BLaER1 treated with 17β-estradiol and CSF1 and Interleukin-3, amounts not matched to agents 10 nM and 100 nM (cell line): ENCODE measurements around the gene MRPL55.

Experiments used
- H3K27ac ChIP-seq, 11 experiments: shearing (Covaris generic); formaldehyde crosslinking; 2 replicates each; pipeline ENCODE4 v1.8.1; 2022
- H3K27me3 ChIP-seq, 11 experiments: shearing (Covaris generic); formaldehyde crosslinking; 2 replicates each; pipeline ENCODE4 v1.8.1; 2022
- H3K36me3 ChIP-seq, 11 experiments: shearing (Covaris generic); formaldehyde crosslinking; 2 replicates each; pipeline ENCODE4 v1.8.1; 2022
- H3K4me1 ChIP-seq, 10 experiments: shearing (Covaris generic); formaldehyde crosslinking; 2 replicates each; pipeline ENCODE4 v1.8.1; 2022
- H3K4me2 ChIP-seq, 11 experiments: shearing (Covaris generic); formaldehyde crosslinking; 2 replicates each; pipeline ENCODE4 v1.8.1; 2022
- H3K4me3 ChIP-seq, 10 experiments: shearing (Covaris generic); formaldehyde crosslinking; 2 replicates each; pipeline ENCODE4 v1.8.1; 2022
- H3K9ac ChIP-seq, 11 experiments: shearing (Covaris generic); formaldehyde crosslinking; 2 replicates each; pipeline ENCODE4 v1.8.1; 2022
- H3K9me3 ChIP-seq, 11 experiments: shearing (Covaris generic); formaldehyde crosslinking; replicated peaks in 1 of 11; 2 replicates each; pipeline ENCODE4 v1.8.1; 2022
- H4K20me1 ChIP-seq, 11 experiments: shearing (Covaris generic); formaldehyde crosslinking; 2 replicates each; pipeline ENCODE4 v1.8.1; 2022
- Cebpa-rat ChIP-seq, 11 experiments: shearing (Covaris generic); IDR thresholded peaks; 2 replicates each; pipeline ENCODE4 v1.8.1; 2022

Gene MRPL55

DNA sequence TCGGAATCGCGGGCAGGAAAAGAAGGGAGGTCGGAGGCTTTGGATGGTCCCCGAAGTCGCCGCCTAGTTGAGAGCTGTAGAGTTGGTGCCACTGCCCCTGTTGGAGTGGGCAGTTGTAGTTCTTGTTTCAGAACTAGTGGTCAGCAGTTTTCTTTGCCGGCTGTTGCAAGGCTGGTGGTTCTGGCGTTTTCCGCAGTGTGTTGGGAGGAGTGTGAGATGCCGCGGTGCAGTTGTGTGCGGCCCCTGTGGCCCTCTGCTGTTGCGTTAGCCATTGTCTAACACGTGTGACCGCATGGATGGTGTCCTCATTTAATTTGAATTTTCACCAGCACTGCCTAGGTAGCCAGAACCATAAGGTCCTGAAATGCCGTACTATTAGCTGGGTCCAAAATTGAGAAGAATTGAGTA is 25.2 kb downstream of the MRPL55 start:
- peaks cover 67 to 80% (median 76%) of the 10 kb centered on the region in 10 experiments for H3K4me1 ChIP-seq
- peaks cover 14 to 56% (median 48%) of the 10 kb centered on the region in 11 experiments; a peak in 21 of 22 replicates for H3K36me3 ChIP-seq
- H3K27me3 ChIP-seq = no peaks in the 10 kb centered on the region
- H4K20me1 ChIP-seq = peaks cover 65 to 77% (median 72%) of the 10 kb centered on the region in 11 experiments
- peak overlapping the region; percentile 96 to 100 (median 99); a peak in 21 of 22 replicates for H3K27ac ChIP-seq
- H3K4me2 ChIP-seq = peak overlapping the region; percentile 90 to 98 (median 97)
- H3K9me3 ChIP-seq = no peaks in the 10 kb centered on the region
- H3K9ac ChIP-seq = peak overlapping the region; percentile 96 to 100 (median 99)
- peak overlapping the region; percentile 90 to 100 (median 99) for H3K4me3 ChIP-seq
- no peak for TF ChIP-seq Cebpa-rat (IDR thresholded peaks at IDR 0.05)

DNA sequence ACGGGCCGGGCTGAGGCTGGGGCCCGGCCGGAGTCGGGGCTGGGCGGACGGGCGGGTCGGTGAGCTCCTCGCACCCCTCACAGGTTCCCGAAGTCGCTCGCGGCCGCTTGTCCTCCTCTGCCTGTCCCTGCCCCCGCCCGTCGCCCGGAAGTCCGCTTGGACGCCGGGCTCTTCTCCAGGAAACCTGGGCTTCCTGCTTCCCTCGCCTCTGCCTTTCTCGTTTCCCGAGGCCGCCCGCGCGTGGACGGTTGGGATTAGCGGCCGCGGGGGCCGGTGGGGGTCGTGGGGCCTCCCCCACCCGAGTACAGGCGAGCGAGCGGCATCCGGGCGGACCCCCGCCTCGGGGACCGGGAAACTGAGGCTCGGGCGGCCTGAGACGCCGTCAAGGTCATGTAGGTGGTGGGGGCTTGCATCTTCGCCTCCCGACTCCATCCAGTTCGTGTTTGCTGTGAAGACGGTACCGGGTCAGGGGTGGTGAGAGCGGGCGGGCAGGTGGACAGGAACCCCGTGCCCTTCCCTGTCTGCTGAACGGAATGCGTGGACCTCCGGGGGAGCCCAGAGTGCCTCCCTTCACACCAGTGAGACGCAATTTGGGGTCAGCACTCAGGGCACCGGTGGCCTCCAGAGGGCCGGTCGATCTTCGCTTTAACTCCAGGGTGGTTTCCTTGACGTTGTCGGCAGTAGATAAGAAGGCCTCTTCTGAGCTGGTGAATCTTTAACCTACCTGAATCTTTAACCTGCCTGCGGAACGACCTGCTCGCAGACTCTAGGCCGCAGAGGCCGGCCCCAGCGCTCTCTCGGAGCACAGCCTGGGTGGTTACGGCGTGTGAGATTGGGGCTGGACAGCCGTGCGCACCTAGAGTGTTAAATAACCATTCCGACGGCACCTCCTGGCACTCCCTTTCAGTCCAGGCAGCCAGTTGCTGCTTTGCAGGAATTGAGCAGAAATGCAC is 25.9 kb downstream of the MRPL55 start:
- no peaks in the 10 kb centered on the region for H3K27me3 ChIP-seq
- peak overlapping the region; percentile 90 to 100 (median 99) for H3K4me3 ChIP-seq
- H3K9me3 ChIP-seq = no peaks in the 10 kb centered on the region
- peaks cover 60 to 77% (median 68%) of the 10 kb centered on the region in 11 experiments for H4K20me1 ChIP-seq
- peak overlapping the region; percentile 96 to 100 (median 99) for H3K9ac ChIP-seq
- TF ChIP-seq Cebpa-rat (IDR thresholded peaks at IDR 0.05) = no peak
- H3K36me3 ChIP-seq = peaks cover 10 to 49% (median 41%) of the 10 kb centered on the region in 11 experiments; a peak in 21 of 22 replicates
- peak overlapping the region; percentile 96 to 100 (median 99) for H3K27ac ChIP-seq
- peaks cover 67 to 80% (median 76%) of the 10 kb centered on the region in 10 experiments for H3K4me1 ChIP-seq
- H3K4me2 ChIP-seq = peak overlapping the region; percentile 90 to 98 (median 97)

DNA sequence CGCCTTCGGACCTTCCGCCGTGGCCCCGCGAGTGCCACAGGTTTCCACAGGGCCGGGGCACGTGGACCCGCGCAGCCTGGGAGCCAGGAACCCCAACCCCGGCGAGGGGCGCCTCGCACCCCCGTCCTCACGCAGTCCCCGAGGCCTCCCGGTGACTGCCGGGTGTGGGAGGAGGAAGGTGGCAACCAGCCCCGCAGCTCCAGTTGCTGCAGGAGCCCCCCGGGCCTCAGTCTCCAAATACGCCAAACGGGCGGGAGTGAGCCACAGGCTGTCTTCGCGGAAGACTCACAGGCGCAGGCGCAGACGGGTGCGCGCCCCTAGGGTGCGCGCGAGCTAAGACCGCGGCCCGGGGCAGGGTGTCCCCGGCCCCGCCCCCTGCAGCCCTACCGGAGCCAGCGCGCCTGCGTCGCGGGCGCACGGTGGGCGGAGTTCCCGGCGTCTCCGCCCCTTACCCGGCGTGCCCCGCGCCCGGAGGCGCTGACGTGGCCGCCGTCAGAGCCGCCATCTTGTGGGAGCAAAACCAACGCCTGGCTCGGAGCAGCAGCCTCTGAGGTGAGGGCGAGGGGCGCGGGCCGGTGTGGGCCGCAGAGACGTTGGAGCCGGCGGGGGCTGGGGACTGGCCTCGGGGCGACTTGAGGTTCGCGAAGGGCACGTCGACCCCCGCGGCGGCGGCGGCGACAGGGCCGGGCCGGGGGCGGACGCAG is 26.7 kb downstream of the MRPL55 start, which contains the start of gene ARF1:
ARF1 (plus strand) TSS at position 495 of the 704 bp plus-strand sequence. CDS start 14,407 bp downstream, outside the sequence.
- Histone ChIP-seq H3K27me3 (no peaks in the 10 kb centered on the region), H3K4me1 (peaks cover 63 to 79% (median 73%) of the 10 kb centered on the region in 10 experiments), H3K36me3 (peaks cover 10 to 40% (median 33%) of the 10 kb centered on the region in 11 experiments; a peak in 19 of 22 replicates), H4K20me1 (peaks cover 52 to 75% (median 63%) of the 10 kb centered on the region in 11 experiments), H3K4me2 (peak within 1 kb of the TSS; percentile 96 to 100 (median 98)), H3K9ac (peak within 1 kb of the TSS; percentile 96 to 100 (median 99)), H3K9me3 (no peaks in the 10 kb centered on the region), H3K27ac (peak within 1 kb of the TSS; percentile 96 to 100 (median 99)), H3K4me3 (peak within 1 kb of the TSS; percentile 90 to 100 (median 99))
- no peak for TF ChIP-seq Cebpa-rat (IDR thresholded peaks at IDR 0.05)

DNA sequence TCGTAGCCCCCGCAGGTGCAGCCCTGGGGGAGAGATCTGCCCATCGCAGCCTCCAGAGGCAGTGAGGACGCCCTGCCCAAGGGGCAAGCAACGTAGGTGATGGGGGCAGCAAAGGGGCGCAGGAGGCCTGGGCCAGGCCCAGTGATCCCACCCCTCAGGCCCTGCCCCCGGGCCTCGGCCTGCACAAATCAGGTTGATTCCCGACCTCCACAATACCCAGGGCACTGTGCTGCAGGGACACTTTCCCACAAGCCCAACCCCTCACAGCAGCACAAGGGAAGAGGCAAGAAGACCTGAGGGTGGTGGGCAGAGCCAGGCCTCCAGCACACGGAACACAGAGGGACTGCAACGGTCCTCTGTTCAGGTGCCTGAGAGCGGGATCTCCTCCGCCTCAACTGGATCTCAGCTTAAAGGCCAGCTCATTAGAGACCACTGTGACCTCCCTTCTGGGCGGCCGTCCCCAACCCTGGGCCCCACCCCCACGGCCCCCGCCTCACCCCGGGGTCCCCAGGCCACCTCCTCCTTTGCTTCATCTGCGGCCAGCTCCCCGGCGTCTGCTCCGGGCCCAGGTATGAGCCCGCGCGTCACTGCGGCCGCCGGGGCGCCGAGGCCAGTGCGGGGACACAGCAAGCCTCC is 27.4 kb downstream of the MRPL55 start:
- H3K9me3 ChIP-seq = no peaks in the 10 kb centered on the region
- peak overlapping the region; percentile 90 to 100 (median 99) for H3K4me3 ChIP-seq
- H4K20me1 ChIP-seq = peaks cover 45 to 75% (median 62%) of the 10 kb centered on the region in 11 experiments
- peaks cover 57 to 77% (median 67%) of the 10 kb centered on the region in 10 experiments for H3K4me1 ChIP-seq
- H3K27ac ChIP-seq = peak overlapping the region; percentile 73 to 100 (median 99)
- H3K9ac ChIP-seq = peak overlapping the region; percentile 96 to 100 (median 99)
- H3K36me3 ChIP-seq = peaks cover 9 to 34% (median 27%) of the 10 kb centered on the region in 11 experiments; a peak in 17 of 22 replicates
- no peak for TF ChIP-seq Cebpa-rat (IDR thresholded peaks at IDR 0.05)
- peak overlapping the region; percentile 91 to 100 (median 98) for H3K4me2 ChIP-seq
- H3K27me3 ChIP-seq = no peaks in the 10 kb centered on the region

DNA sequence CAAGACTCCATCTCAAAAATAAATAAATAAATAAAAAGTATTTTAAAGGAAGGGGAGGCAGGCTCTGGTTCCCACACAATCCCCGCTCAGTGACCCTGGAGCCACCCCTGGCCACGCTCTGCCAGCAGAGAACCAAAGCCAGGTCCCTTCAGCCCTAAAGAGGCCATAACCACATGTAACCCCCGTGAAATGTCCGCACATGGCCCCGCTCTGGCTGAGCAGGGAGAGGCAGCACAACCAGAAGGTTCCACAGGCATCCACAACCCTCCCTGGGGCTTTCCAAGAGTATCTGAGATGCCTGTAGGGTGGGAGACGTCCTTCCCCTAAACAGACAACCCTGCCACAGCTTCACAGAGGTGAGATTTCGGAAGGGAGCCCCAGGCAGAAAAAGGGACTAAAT is 28.0 kb downstream of the MRPL55 start:
- peak overlapping the region; percentile 90 to 100 (median 99) for H3K4me3 ChIP-seq

DNA sequence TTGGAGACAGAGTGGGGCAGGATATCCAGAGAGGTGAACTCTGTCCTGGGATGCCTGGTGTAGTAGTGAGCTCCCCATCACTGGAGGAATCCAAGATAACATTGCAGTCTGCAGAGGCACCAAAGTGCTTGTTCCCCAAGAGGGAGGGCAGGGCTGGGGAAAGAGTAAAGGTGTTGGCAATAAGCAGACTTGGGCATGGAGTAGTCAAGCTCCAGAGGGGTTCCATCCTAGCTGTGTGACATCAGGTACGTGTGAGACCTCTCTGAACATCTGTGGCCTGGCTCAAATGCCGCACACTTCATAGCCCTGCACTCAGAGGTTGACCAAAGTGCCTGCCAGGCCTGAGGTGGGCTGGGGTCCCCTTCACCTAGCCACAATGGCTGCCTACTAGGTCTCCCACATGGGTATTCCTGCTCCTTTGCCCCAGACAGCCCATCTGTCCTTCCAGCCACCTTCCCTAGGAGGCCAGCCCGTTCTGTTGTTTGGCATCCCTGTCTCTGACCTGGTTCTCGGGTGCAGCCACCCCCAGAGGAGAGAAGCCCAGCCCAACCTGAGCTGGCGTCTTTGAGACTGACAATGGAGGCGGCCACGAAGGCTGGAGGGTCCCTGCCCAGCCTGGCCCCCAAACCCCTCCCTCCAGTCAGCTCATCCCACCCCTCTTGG is 29.4 kb downstream of the MRPL55 start:
- no peaks in the 10 kb centered on the region for H3K27me3 ChIP-seq
- H4K20me1 ChIP-seq = peaks cover 32 to 75% (median 58%) of the 10 kb centered on the region in 11 experiments
- H3K4me1 ChIP-seq = peaks cover 37 to 58% (median 48%) of the 10 kb centered on the region in 10 experiments
- no peak overlapping the region for H3K27ac ChIP-seq
- peaks cover 0 to 14% (median 9%) of the 10 kb centered on the region in 11 experiments; a peak in 12 of 22 replicates for H3K36me3 ChIP-seq
- H3K9me3 ChIP-seq = no peaks in the 10 kb centered on the region
- H3K4me3 ChIP-seq = no peak overlapping the region
- peak overlapping the region in 8 of 11 experiments; percentile 2 to 100 (median 52); a peak in 10 of 22 replicates for H3K4me2 ChIP-seq
- H3K9ac ChIP-seq = peak overlapping the region in 2 of 11 experiments; percentile 4 to 99; a peak in 1 of 22 replicates
- no peak for TF ChIP-seq Cebpa-rat (IDR thresholded peaks at IDR 0.05)

More for the DNA sequence above, 28.0 kb downstream of the MRPL55 start:
- Histone ChIP-seq H3K4me1 (peaks cover 51 to 72% (median 62%) of the 10 kb centered on the region in 10 experiments), H3K36me3 (peaks cover 4 to 28% (median 21%) of the 10 kb centered on the region in 11 experiments; a peak in 16 of 22 replicates), H4K20me1 (peaks cover 40 to 75% (median 58%) of the 10 kb centered on the region in 11 experiments), H3K9ac (peak overlapping the region; percentile 96 to 100 (median 99)), H3K27me3 (no peaks in the 10 kb centered on the region), H3K9me3 (no peaks in the 10 kb centered on the region), H3K27ac (peak overlapping the region in 9 of 11 experiments; percentile 96 to 100 (median 99); a peak in 20 of 22 replicates), H3K4me2 (peak overlapping the region; percentile 91 to 100 (median 98))
- TF ChIP-seq Cebpa-rat (IDR thresholded peaks at IDR 0.05) = no peak

DNA sequence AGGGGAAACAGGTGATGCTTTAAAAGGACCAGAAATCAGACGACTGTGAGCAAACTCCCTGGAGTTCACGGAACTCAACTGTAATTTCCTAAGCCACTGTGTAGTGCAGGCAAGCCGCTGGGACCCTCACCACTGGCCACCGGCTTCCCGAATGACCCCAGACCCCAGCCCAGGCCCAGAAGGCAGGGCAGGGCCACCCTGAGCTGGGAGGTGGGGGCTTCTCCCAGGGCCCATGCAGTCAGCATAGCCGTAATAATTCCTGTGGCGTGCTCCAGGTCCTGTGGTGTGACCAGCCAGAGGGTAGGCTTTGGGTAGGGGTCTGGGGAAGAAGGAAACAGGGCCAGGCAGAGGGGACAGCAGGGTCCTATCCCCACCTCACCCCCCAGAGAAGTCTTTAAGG is 30.1 kb downstream of the MRPL55 start:
- Histone ChIP-seq H3K27ac (0 out of 22 replicates have a peak overlapping the region, but pooled peaks of 1 of the 11 experiments have one; percentile 16), H3K27me3 (no peaks in the 10 kb centered on the region), H3K9me3 (no peaks in the 10 kb centered on the region), H3K4me1 (peaks cover 30 to 51% (median 40%) of the 10 kb centered on the region in 10 experiments), H3K36me3 (peaks cover 0 to 8% (median 6%) of the 10 kb centered on the region in 11 experiments; a peak in 8 of 22 replicates), H4K20me1 (peaks cover 27 to 75% (median 57%) of the 10 kb centered on the region in 11 experiments), H3K4me3 (no peak overlapping the region), H3K4me2 (peak overlapping the region in 10 of 11 experiments; percentile 2 to 99 (median 54); a peak in 19 of 22 replicates), H3K9ac (peak overlapping the region in 4 of 11 experiments; percentile 4 to 28 (median 26); a peak in 2 of 22 replicates)
- TF ChIP-seq Cebpa-rat (IDR thresholded peaks at IDR 0.05) = no peak
